ENCODE data around the gene STPG1. TPM values are rescaled to one million over a fixed set of nuclear protein-coding genes. Genes with fewer than 3 reads are reported as not detected.

The STPG1 gene
- total and polyA plus RNA-seq, 3 donors from 2014 or later, result 25.1 to 67.6 (median 45.9) TPM

- Histone ChIP-seq H3K4me1 (no peaks in the 10 kb centered on the region), H3K27me3 (no peaks in the 10 kb centered on the region), H3K36me3 (ENCODE audit: low read depth, missing control alignments) (no peaks in the 10 kb centered on the region), H3K27ac (no peak overlapping the region), H3K9me3 (no peaks in the 10 kb centered on the region), H3K4me3 (no peak overlapping the region)
- intact Hi-C loops (cut with DNase I; ENCODE audit: low total_unique reads), result no loop called here
- whole genome bisulfite sequencing, 2 donors, result 89 to 94% methylated on average over 12 of the region's 12 CpGs
- no peak for DNase-seq
- TF ChIP-seq CTCF (IDR thresholded peaks at IDR 0.05), result peak in 1 of 3 experiments; percentile 20
- no peak for TF ChIP-seq POLR2A (IDR thresholded peaks at IDR 0.05)
Measured at GRCh38 chr1:24385160-24385940, 28.2 kb downstream of the STPG1 start.

- 91 to 92% methylated on average over 13 of the region's 13 CpGs for WGBS, 2 donors
- no peak overlapping the region for H3K27ac ChIP-seq
- H3K4me3 ChIP-seq, result no peak overlapping the region
Measured at GRCh38 chr1:24384251-24385090, 29.1 kb downstream of the STPG1 start.

DNA sequence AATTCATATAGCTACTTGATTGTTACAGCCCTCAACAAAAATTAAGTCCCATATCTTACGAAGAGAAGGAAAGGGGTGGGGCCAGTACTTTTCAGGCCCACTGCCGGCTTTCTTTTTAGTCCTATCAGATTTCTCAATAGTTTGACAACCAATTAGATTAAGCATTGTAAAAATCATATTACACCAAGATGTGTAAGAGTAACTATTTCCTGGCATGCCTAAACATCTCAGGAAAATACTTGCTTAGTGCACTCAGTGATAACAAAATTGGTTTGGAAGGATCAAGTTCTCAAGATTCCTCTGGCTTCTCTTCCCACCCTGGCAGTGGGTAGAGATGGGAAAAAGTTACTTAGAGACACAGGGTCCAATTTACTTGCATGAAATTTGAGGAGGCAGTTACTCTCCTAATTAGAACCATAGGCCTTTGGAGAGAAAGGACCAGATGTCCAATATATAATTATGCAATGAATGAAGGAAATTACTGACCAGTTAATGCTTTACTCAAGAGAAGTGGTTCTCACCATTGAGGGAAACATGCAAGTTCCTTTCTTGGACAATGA lies 30.1 kb downstream of the STPG1 start:
- TF ChIP-seq CTCF (IDR thresholded peaks at IDR 0.05), result no peak
- no peak for TF ChIP-seq POLR2A (IDR thresholded peaks at IDR 0.05)
- intact Hi-C loops (cut with DNase I; ENCODE audit: low total_unique reads), result no loop called here
- 67 to 72% methylated on average over 2 of the region's 2 CpGs for WGBS, 2 donors
- Histone ChIP-seq H3K4me1 (no peaks in the 10 kb centered on the region), H3K27ac (no peak overlapping the region), H3K9me3 (no peaks in the 10 kb centered on the region), H3K36me3 (ENCODE audit: low read depth, missing control alignments) (no peaks in the 10 kb centered on the region), H3K27me3 (no peaks in the 10 kb centered on the region), H3K4me3 (no peak overlapping the region)
- DNase-seq, result no peak

More at GRCh38 chr1:24384251-24385090, 29.1 kb downstream of the STPG1 start:
- intact Hi-C loops (cut with DNase I; ENCODE audit: low total_unique reads), result no loop called here
- no peak for TF ChIP-seq POLR2A (IDR thresholded peaks at IDR 0.05)
- TF ChIP-seq CTCF (IDR thresholded peaks at IDR 0.05), result no peak
- Histone ChIP-seq H3K4me1 (no peaks in the 10 kb centered on the region), H3K27me3 (no peaks in the 10 kb centered on the region), H3K36me3 (ENCODE audit: low read depth, missing control alignments) (no peaks in the 10 kb centered on the region), H3K9me3 (no peaks in the 10 kb centered on the region)
- DNase-seq, result no peak

GRCh38 chr1:24382165-24382577 lies 31.4 kb downstream of the STPG1 start:
- Histone ChIP-seq H3K4me1 (no peaks in the 10 kb centered on the region), H3K9me3 (no peaks in the 10 kb centered on the region), H3K36me3 (ENCODE audit: low read depth, missing control alignments) (no peaks in the 10 kb centered on the region), H3K4me3 (no peak overlapping the region), H3K27me3 (no peaks in the 10 kb centered on the region), H3K27ac (no peak overlapping the region)
- WGBS, 2 donors, result 87 to 92% methylated on average over 8 of the region's 8 CpGs
- intact Hi-C loops (cut with DNase I; ENCODE audit: low total_unique reads), result no loop called here
- TF ChIP-seq POLR2A (IDR thresholded peaks at IDR 0.05) (no peak), CTCF (IDR thresholded peaks at IDR 0.05) (no peak)
- DNase-seq, result no peak

Data from testis (tissue), 3 donors.